ENCODE data around the gene LDLRAD4. TPM values are rescaled to one million over a fixed set of nuclear protein-coding genes. Genes with fewer than 3 reads are reported as not detected.
A peak's percentile ranks its signal among the peaks of the same experiment; 100 is the strongest.

LDLRAD4 gene
- total RNA-seq, 1 donor from 2014 or later: 18.3 TPM

DNA sequence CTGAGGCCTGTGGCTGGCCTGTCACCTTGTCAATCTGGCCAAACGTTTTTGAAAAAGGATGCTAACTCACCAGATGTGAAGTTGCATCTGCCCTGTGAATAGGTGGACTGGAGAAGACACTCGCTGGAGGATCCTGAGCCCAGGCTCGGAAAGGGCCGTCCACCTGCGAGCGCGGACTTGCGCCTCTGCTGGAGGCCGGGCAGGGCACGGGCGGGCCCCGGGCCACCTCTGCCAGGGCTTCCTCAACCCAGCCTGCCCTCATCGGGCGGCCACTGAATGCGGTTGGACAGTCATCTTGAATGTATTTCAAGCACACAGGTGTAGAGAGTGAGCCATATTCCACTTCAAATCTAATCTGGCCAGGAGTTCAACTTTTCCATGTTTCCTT lies 423.9 kb downstream of the LDLRAD4 start:
- Histone ChIP-seq H3K4me1 (ENCODE audit: control insufficient read depth in 3 of 3, insufficient read depth in 3 of 3, low read length in 3 of 3) (peaks cover 0 to 3% (median 0%) of the 10 kb centered on the region in 3 donors), H3K27ac (ENCODE audit: low read depth, low read length) (no peak overlapping the region), H3K4me3 (ENCODE audit: low read length in 3 of 3) (no peak overlapping the region), H3K9ac (ENCODE audit: low read depth in 1 of 3, low read length in 3 of 3) (no peak overlapping the region), H3K27me3 (ENCODE audit: control insufficient read depth in 3 of 3, insufficient read depth in 3 of 3, low read length in 3 of 3) (no peaks in the 10 kb centered on the region), H3K36me3 (ENCODE audit: control insufficient read depth in 3 of 3, insufficient read depth in 3 of 3, low read length in 3 of 3) (peaks cover 0 to 8% (median 3%) of the 10 kb centered on the region in 3 donors), H3K9me3 (ENCODE audit: control insufficient read depth in 3 of 3, low read length in 3 of 3) (no peaks in the 10 kb centered on the region)

DNA sequence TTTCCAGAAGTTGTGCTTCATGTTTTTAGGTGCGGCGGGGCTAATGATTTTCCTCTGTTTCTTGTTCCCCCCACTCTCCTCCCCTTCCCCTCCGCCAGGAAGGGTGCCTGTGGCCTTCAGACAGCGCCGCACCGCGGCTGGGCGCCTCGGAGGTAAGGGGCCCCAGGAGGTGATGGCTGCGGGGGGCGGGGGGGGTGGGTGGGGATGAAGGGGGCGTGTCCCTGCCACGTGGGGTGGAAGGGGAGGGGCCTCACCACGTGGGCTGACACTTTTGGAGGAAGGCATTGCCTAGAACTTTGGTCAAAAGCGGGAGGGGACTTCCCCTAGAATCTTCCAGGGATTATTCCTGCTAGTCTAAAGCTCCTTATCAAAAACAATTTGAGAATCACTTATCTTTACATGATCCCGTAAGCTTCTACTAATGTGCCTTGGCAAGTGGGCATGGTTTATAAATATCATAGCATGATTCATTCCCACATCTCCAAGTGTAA lies 424.7 kb downstream of the LDLRAD4 start:
- H3K27ac ChIP-seq (ENCODE audit: low read depth, low read length): no peak overlapping the region
- H3K36me3 ChIP-seq (ENCODE audit: control insufficient read depth in 3 of 3, insufficient read depth in 3 of 3, low read length in 3 of 3): peaks cover 0 to 8% (median 3%) of the 10 kb centered on the region in 3 donors

DNA sequence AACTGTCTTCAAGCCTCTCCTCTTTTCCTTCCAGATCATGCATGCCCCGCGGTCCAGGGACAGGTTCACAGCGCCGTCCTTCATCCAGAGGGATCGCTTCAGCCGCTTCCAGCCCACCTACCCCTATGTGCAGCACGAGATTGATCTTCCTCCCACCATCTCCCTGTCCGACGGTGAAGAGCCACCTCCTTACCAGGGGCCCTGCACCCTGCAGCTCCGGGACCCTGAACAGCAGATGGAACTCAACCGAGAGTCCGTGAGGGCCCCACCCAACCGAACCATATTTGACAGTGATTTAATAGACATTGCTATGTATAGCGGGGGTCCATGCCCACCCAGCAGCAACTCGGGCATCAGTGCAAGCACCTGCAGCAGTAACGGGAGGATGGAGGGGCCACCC lies 426.5 kb downstream of the LDLRAD4 start:
- no peaks in the 10 kb centered on the region for H3K27me3 ChIP-seq (ENCODE audit: control insufficient read depth in 3 of 3, insufficient read depth in 3 of 3, low read length in 3 of 3)
- no peaks in the 10 kb centered on the region for H3K9me3 ChIP-seq (ENCODE audit: control insufficient read depth in 3 of 3, low read length in 3 of 3)
- no peak overlapping the region for H3K27ac ChIP-seq (ENCODE audit: low read depth, low read length)
- H3K4me3 ChIP-seq (ENCODE audit: low read length in 3 of 3): no peak overlapping the region
- H3K4me1 ChIP-seq (ENCODE audit: control insufficient read depth in 3 of 3, insufficient read depth in 3 of 3, low read length in 3 of 3): peaks cover 0 to 3% (median 0%) of the 10 kb centered on the region in 3 donors
- H3K9ac ChIP-seq (ENCODE audit: low read depth in 1 of 3, low read length in 3 of 3): no peak overlapping the region
- peaks cover 0 to 8% (median 3%) of the 10 kb centered on the region in 3 donors for H3K36me3 ChIP-seq (ENCODE audit: control insufficient read depth in 3 of 3, insufficient read depth in 3 of 3, low read length in 3 of 3)

More for the DNA sequence above, 424.7 kb downstream of the LDLRAD4 start:
- Histone ChIP-seq H3K4me3 (ENCODE audit: low read length in 3 of 3) (no peak overlapping the region), H3K9me3 (ENCODE audit: control insufficient read depth in 3 of 3, low read length in 3 of 3) (no peaks in the 10 kb centered on the region), H3K27me3 (ENCODE audit: control insufficient read depth in 3 of 3, insufficient read depth in 3 of 3, low read length in 3 of 3) (no peaks in the 10 kb centered on the region), H3K4me1 (ENCODE audit: control insufficient read depth in 3 of 3, insufficient read depth in 3 of 3, low read length in 3 of 3) (peaks cover 0 to 3% (median 0%) of the 10 kb centered on the region in 3 donors), H3K9ac (ENCODE audit: low read depth in 1 of 3, low read length in 3 of 3) (no peak overlapping the region)

DNA sequence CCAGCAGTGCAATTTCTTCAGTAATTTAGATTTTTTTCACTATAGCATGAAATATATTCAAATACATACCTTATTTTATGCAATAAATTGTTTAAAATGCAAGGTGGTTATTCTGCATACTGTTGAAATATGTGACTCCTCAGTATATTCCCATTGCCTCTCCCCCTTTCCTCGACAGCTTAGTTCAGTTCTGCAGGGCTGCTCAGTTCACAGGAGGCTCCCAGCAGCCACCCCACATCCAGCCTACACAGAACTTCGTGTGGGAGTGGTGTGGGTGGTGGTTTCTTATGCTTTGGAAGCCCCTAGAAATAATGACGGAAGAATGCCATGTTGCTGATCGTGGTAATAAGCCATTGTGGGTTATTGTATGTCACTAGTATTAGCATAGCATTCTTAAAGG lies 428.1 kb downstream of the LDLRAD4 start:
- Histone ChIP-seq H3K27me3 (ENCODE audit: control insufficient read depth in 3 of 3, insufficient read depth in 3 of 3, low read length in 3 of 3) (no peaks in the 10 kb centered on the region), H3K36me3 (ENCODE audit: control insufficient read depth in 3 of 3, insufficient read depth in 3 of 3, low read length in 3 of 3) (peaks cover 0 to 8% (median 3%) of the 10 kb centered on the region in 3 donors), H3K4me3 (ENCODE audit: low read length in 3 of 3) (no peak overlapping the region)

DNA sequence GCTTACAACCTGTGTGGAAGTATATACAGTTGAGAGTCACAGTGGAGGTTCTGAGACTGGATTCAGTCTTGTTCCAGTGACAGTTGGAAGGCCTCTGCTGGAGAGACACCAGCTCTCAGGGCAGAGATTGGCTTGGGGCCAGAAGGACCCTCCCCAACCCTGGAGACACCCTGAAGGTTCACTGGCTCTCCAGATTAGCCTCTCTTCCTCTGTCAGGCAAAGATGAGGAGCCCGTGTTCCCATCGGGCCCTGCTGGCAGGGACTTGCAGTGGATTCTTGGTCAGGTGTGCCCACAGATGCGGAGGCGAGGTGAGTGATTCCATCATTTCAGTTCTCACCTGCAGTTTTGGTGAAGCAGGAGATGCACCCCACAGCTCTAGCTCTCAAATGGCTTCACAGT lies 429.2 kb downstream of the LDLRAD4 start:
- Histone ChIP-seq H3K4me1 (ENCODE audit: control insufficient read depth in 3 of 3, insufficient read depth in 3 of 3, low read length in 3 of 3) (no peaks in the 10 kb centered on the region), H3K27me3 (ENCODE audit: control insufficient read depth in 3 of 3, insufficient read depth in 3 of 3, low read length in 3 of 3) (no peaks in the 10 kb centered on the region), H3K9ac (ENCODE audit: low read depth in 1 of 3, low read length in 3 of 3) (no peak overlapping the region), H3K4me3 (ENCODE audit: low read length in 3 of 3) (no peak overlapping the region), H3K9me3 (ENCODE audit: control insufficient read depth in 3 of 3, low read length in 3 of 3) (no peaks in the 10 kb centered on the region), H3K27ac (ENCODE audit: low read depth, low read length) (no peak overlapping the region), H3K36me3 (ENCODE audit: control insufficient read depth in 3 of 3, insufficient read depth in 3 of 3, low read length in 3 of 3) (peaks cover 0 to 8% (median 3%) of the 10 kb centered on the region in 3 donors)

More for the DNA sequence above, 428.1 kb downstream of the LDLRAD4 start:
- H3K4me1 ChIP-seq (ENCODE audit: control insufficient read depth in 3 of 3, insufficient read depth in 3 of 3, low read length in 3 of 3): no peaks in the 10 kb centered on the region
- no peak overlapping the region for H3K27ac ChIP-seq (ENCODE audit: low read depth, low read length)
- H3K9ac ChIP-seq (ENCODE audit: low read depth in 1 of 3, low read length in 3 of 3): no peak overlapping the region
- H3K9me3 ChIP-seq (ENCODE audit: control insufficient read depth in 3 of 3, low read length in 3 of 3): no peaks in the 10 kb centered on the region

DNA sequence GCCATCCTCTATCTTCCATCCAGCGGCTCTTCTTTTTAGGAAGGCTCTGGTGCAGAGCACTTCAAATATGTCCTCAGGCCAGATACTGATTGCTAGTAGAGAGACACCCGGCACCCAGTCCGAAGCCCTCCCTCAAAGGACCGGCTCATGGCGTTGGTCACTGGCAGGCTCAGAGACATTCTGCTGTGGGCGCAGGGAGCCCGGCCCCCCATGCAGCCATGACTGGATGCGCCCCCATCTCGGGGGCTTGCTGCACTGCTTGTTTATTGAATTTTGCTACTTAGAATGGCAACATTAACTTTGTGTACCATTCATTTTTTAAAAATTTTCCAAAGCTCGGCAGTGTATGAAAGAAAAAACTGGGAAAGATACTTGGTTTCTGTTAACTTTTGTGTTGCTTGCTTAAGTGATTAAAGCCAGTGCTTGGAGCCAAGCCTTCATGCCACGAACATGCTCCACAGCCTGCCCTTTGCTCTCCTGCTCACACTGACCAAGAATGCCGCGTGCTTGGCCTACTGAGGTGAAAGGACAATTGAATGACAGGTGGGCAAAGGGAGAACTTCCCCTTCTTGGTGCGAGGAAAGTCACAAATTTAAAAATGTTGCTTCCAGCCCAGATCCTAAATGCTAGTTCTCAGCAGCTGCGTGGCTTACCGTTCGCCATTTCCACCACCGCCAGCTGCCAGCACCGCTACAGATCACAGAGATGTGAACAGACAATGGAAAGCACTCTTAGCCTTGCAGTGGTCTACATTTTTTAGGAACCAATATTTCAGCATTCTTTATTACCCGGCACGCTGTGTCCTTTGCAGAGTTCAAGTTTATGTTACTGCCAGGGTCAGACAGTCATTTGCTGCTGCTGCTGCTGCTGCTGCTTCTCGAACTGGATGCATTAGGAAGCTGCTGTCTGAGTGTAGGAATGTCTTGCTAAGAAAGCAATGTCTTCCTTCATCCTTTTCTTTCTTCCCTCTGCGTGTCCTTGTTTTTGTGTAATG lies 431.1 kb downstream of the LDLRAD4 start:
- peaks cover 0 to 7% (median 0%) of the 10 kb centered on the region in 3 donors for H3K27me3 ChIP-seq (ENCODE audit: control insufficient read depth in 3 of 3, insufficient read depth in 3 of 3, low read length in 3 of 3)
- no peak overlapping the region for H3K27ac ChIP-seq (ENCODE audit: low read depth, low read length)
- H3K9me3 ChIP-seq (ENCODE audit: control insufficient read depth in 3 of 3, low read length in 3 of 3): no peaks in the 10 kb centered on the region
- peaks cover 0 to 8% (median 3%) of the 10 kb centered on the region in 3 donors for H3K36me3 ChIP-seq (ENCODE audit: control insufficient read depth in 3 of 3, insufficient read depth in 3 of 3, low read length in 3 of 3)
- H3K4me3 ChIP-seq (ENCODE audit: low read length in 3 of 3): no peak overlapping the region
- H3K4me1 ChIP-seq (ENCODE audit: control insufficient read depth in 3 of 3, insufficient read depth in 3 of 3, low read length in 3 of 3): peaks cover 0 to 8% (median 3%) of the 10 kb centered on the region in 3 donors
- no peak overlapping the region for H3K9ac ChIP-seq (ENCODE audit: low read depth in 1 of 3, low read length in 3 of 3)

DNA sequence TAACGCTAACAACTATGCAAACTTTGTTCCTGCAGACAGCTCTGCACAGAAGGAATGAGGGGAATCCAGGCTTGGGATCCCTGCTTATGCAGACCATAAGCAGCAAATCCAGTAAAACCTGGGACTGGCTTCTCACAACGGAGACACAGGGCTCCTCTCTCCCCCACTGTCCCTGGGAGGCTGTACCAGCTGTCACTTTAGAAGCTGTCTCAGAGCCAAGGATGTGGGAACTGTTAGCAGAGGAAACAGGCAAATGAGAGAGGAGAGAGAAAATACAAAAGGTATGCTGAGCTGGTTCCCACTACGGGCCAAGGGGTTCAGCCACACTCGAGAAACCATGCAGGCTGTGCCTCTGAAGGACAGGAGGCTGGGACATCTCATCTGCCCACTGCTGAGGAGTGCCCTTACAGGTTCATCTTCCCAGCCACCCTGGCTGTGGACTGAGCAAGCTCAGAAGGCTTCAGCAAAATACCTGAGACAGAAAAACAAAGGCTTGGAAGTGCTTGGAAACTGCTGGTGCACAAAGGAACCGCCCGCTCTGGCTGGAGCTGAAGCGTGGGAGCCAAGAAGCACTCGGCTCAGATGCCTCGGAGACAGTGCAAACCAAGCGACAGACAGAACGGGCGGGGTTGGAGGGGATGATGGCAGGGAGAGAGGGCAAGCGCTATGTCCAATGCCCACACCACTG lies 435.3 kb downstream of the LDLRAD4 start:
- no peak overlapping the region for H3K4me3 ChIP-seq (ENCODE audit: low read length in 3 of 3)
- H3K9ac ChIP-seq (ENCODE audit: low read depth in 1 of 3, low read length in 3 of 3): peak overlapping the region in 1 of 3 donors; percentile 14
- no peaks in the 10 kb centered on the region for H3K9me3 ChIP-seq (ENCODE audit: control insufficient read depth in 3 of 3, low read length in 3 of 3)
- peaks cover 0 to 7% (median 0%) of the 10 kb centered on the region in 3 donors for H3K27me3 ChIP-seq (ENCODE audit: control insufficient read depth in 3 of 3, insufficient read depth in 3 of 3, low read length in 3 of 3)
- no peaks in the 10 kb centered on the region for H3K36me3 ChIP-seq (ENCODE audit: control insufficient read depth in 3 of 3, insufficient read depth in 3 of 3, low read length in 3 of 3)
- peaks cover 3 to 15% (median 5%) of the 10 kb centered on the region in 3 donors for H3K4me1 ChIP-seq (ENCODE audit: control insufficient read depth in 3 of 3, insufficient read depth in 3 of 3, low read length in 3 of 3)
- no peak overlapping the region for H3K27ac ChIP-seq (ENCODE audit: low read depth, low read length)

DNA sequence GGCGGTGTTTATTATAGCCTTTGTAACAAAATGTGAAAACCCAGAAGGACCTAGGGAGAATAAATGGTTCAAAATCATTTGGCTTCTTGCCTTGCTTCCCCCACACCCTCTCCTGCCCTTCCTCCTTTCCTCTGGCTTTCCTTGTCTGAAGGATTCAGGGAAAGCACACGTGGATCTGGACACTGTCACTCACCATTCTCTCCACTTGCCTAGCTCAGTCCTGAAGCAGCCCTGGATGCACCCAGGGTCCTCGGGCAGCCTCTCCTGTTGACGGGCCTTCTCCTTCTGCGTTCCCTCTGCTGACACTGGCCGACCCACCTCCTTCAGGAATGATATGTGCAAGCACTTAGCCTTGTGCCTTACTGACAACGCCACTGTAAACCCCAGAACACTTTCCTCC lies 439.4 kb downstream of the LDLRAD4 start:
- no peak overlapping the region for H3K9ac ChIP-seq (ENCODE audit: low read depth in 1 of 3, low read length in 3 of 3)
- H3K9me3 ChIP-seq (ENCODE audit: control insufficient read depth in 3 of 3, low read length in 3 of 3): no peaks in the 10 kb centered on the region
- no peaks in the 10 kb centered on the region for H3K36me3 ChIP-seq (ENCODE audit: control insufficient read depth in 3 of 3, insufficient read depth in 3 of 3, low read length in 3 of 3)
- H3K27ac ChIP-seq (ENCODE audit: low read depth, low read length): no peak overlapping the region
- H3K4me1 ChIP-seq (ENCODE audit: control insufficient read depth in 3 of 3, insufficient read depth in 3 of 3, low read length in 3 of 3): peaks cover 14 to 22% (median 16%) of the 10 kb centered on the region in 3 donors
- H3K27me3 ChIP-seq (ENCODE audit: control insufficient read depth in 3 of 3, insufficient read depth in 3 of 3, low read length in 3 of 3): peaks cover 0 to 7% (median 0%) of the 10 kb centered on the region in 3 donors
- no peak overlapping the region for H3K4me3 ChIP-seq (ENCODE audit: low read length in 3 of 3)

DNA sequence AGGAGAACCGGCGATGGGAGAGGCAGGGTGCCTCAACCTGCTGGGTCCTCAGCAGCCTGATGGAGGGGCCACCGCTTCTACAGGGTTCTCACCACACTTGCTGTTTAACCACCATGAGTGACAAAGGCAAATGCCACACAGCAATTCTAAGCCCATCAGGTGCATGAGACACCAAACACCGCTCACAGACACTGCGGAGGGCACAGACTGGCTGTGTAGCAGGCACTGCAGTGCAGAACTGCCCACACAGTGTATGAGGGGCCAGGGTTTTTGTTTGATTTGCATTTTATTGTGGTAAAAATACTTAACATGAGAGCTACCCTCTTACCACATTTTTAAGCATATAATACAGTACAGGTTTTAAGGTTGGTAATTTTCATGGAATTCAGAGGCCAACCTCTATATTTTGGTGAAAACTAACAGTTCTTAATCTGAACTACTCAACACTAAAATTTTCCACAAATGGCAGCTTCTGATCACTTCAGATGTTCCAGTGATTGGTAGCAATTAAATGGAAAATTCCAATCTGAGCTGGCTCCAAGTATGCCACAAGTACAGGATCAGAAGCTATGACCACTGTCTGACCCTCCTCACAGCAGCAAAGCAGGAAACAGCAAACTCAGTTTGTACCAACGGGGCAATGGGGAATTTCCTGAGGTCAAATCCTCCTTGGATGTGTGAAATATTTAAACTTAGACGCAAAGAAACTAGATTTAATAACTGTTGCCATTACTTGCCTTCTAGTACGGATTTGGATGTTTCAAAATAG lies 440.1 kb downstream of the LDLRAD4 start:
- Histone ChIP-seq H3K4me1 (ENCODE audit: control insufficient read depth in 3 of 3, insufficient read depth in 3 of 3, low read length in 3 of 3) (peaks cover 14 to 22% (median 16%) of the 10 kb centered on the region in 3 donors), H3K9ac (ENCODE audit: low read depth in 1 of 3, low read length in 3 of 3) (no peak overlapping the region), H3K27ac (ENCODE audit: low read depth, low read length) (no peak overlapping the region), H3K27me3 (ENCODE audit: control insufficient read depth in 3 of 3, insufficient read depth in 3 of 3, low read length in 3 of 3) (peaks cover 0 to 7% (median 0%) of the 10 kb centered on the region in 3 donors), H3K36me3 (ENCODE audit: control insufficient read depth in 3 of 3, insufficient read depth in 3 of 3, low read length in 3 of 3) (no peaks in the 10 kb centered on the region), H3K4me3 (ENCODE audit: low read length in 3 of 3) (no peak overlapping the region), H3K9me3 (ENCODE audit: control insufficient read depth in 3 of 3, low read length in 3 of 3) (no peaks in the 10 kb centered on the region)

All from skeletal muscle tissue (tissue), 4 donors.